Femur (tissue), 1 donor: ENCODE data around the gene ELFN1.
"Not testable (repeated sequence)": the region's sequence is repeated elsewhere in the genome, so short reads cannot be mapped to it uniquely, and the experiment has no call there.

Experiments used
- DNase-seq: peaks from one replicate; pipeline ENCODE4 v3.0.0-alpha.2; 2017

The ELFN1 gene

GRCh38 chr7:1762238-1762945, 92.3 kb downstream of the ELFN1 start:
- no peak for DNase-seq

GRCh38 chr7:1763033-1763432, 93.0 kb downstream of the ELFN1 start:
- no peak for DNase-seq

- DNase-seq = not testable (repeated sequence)
Measured at GRCh38 chr7:1763911-1764310, 93.8 kb downstream of the ELFN1 start.

GRCh38 chr7:1765336-1765735, 95.3 kb downstream of the ELFN1 start:
- DNase-seq = no peak

- no peak for DNase-seq
Measured at GRCh38 chr7:1767524-1767923, 97.4 kb downstream of the ELFN1 start.

- DNase-seq = no peak
Measured at GRCh38 chr7:1768832-1769231, 98.8 kb downstream of the ELFN1 start.

- no peak for DNase-seq
Measured at GRCh38 chr7:1769286-1770200, 99.5 kb downstream of the ELFN1 start.

GRCh38 chr7:1770331-1770730, 100.3 kb downstream of the ELFN1 start:
- no peak for DNase-seq

GRCh38 chr7:1775389-1775788, 105.3 kb downstream of the ELFN1 start:
- DNase-seq = no peak

GRCh38 chr7:1777122-1777521, 107.0 kb downstream of the ELFN1 start:
- no peak for DNase-seq

GRCh38 chr7:1779445-1779844, 109.4 kb downstream of the ELFN1 start:
- DNase-seq = no peak

- DNase-seq = no peak
Measured at GRCh38 chr7:1781369-1781768, 111.3 kb downstream of the ELFN1 start.

- DNase-seq = no peak
Measured at GRCh38 chr7:1785839-1786238, 115.8 kb downstream of the ELFN1 start.

- DNase-seq = no peak
Measured at GRCh38 chr7:1787241-1787640, 117.2 kb downstream of the ELFN1 start.

GRCh38 chr7:1787681-1788235, 117.7 kb downstream of the ELFN1 start:
- no peak for DNase-seq

GRCh38 chr7:1794888-1795542, 124.9 kb downstream of the ELFN1 start:
- DNase-seq = no peak
